ENCODE results near the gene CRB3. TPM values are rescaled to one million over a fixed set of nuclear protein-coding genes. Genes with fewer than 3 reads are reported as not detected.
A peak's percentile ranks its signal among the peaks of the same experiment; 100 is the strongest.

The CRB3 gene
- total RNA-seq, 1 experiment from 2014 or later = 29.9 TPM

DNA sequence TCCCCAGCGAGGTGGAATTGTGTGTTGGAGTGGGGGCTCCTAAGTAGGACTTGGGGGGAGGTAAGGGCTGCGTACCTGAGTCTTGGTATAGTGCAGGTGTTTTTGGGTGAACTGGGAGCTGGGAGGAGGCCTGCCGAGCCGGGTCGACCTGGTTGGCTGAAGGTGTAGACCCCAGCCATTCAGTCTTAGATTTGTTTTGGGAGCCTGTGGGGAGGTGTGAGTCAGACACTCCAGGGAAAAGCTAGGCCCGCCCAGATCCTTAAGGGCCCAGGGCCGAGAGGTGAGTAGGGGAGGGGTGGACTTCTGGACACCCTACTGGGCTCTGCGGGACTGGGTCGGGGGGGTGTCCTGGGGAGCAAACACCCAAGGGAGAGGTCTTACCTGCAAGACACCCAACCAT, 935 bp downstream of the CRB3 start (continued):
- no peak for TF ChIP-seq FOXP4 (CRISPR knock-in tag; IDR thresholded peaks at IDR 0.05)
- TF ChIP-seq ZNF138 (CRISPR knock-in tag; conservative IDR thresholded peaks at IDR 0.05) = no peak

GRCh38 chr19:6465663-6466062, 1.6 kb downstream of the CRB3 start:
- no peak for DNase-seq (ENCODE audit: low spot score)
- peaks cover 3% of the 10 kb centered on the region; the same call in 1 of the 2 replicates for H3K36me3 Mint-ChIP-seq
- no peaks in the 10 kb centered on the region for H3K9me3 Mint-ChIP-seq
- ChIA-PET POLR2A (no interaction called here), CTCF (no interaction called here)
- TF ChIP-seq SMAD3 (CRISPR knock-in tag; IDR thresholded peaks at IDR 0.05; ENCODE audit: borderline replicate concordance) (no peak), MYBL2 (CRISPR knock-in tag; IDR thresholded peaks at IDR 0.05) (no peak), ESRRA (CRISPR knock-in tag; IDR thresholded peaks at IDR 0.05; ENCODE audit: borderline replicate concordance) (no peak), GTF2I (CRISPR knock-in tag; conservative IDR thresholded peaks at IDR 0.05) (no peak), IRF2 (CRISPR knock-in tag; IDR thresholded peaks at IDR 0.05; ENCODE audit: borderline replicate concordance, low read depth) (no peak), GRHL2 (CRISPR knock-in tag; IDR thresholded peaks at IDR 0.05; ENCODE audit: insufficient replicate concordance, severe bottlenecking) (no peak), E2F5 (CRISPR knock-in tag; IDR thresholded peaks at IDR 0.05) (no peak), EMX1 (CRISPR knock-in tag; IDR thresholded peaks at IDR 0.05) (no peak), ZNF121 (CRISPR knock-in tag; IDR thresholded peaks at IDR 0.05) (no peak), ETV6 (CRISPR knock-in tag; IDR thresholded peaks at IDR 0.05) (no peak), FOXJ3 (CRISPR knock-in tag; IDR thresholded peaks at IDR 0.05; ENCODE audit: borderline replicate concordance) (no peak), CREB1 (CRISPR knock-in tag; IDR thresholded peaks at IDR 0.05) (no peak), ZNF219 (CRISPR knock-in tag; IDR thresholded peaks at IDR 0.05; ENCODE audit: borderline replicate concordance) (no peak), ZSCAN18 (CRISPR knock-in tag; IDR thresholded peaks at IDR 0.05) (no peak), TEAD4 (CRISPR knock-in tag; IDR thresholded peaks at IDR 0.05) (no peak), GABPB1 (CRISPR knock-in tag; IDR thresholded peaks at IDR 0.05) (no peak), TCF7 (CRISPR knock-in tag; IDR thresholded peaks at IDR 0.05; ENCODE audit: low read depth) (no peak)
- TF ChIP-seq, protein P1, sequence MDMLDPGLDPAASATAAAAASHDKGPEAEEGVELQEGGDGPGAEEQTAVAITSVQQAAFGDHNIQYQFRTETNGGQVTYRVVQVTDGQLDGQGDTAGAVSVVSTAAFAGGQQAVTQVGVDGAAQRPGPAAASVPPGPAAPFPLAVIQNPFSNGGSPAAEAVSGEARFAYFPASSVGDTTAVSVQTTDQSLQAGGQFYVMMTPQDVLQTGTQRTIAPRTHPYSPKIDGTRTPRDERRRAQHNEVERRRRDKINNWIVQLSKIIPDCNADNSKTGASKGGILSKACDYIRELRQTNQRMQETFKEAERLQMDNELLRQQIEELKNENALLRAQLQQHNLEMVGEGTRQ (CRISPR knock-in tag; IDR thresholded peaks at IDR 0.05) = no peak
- TF ChIP-seq, protein P2, sequence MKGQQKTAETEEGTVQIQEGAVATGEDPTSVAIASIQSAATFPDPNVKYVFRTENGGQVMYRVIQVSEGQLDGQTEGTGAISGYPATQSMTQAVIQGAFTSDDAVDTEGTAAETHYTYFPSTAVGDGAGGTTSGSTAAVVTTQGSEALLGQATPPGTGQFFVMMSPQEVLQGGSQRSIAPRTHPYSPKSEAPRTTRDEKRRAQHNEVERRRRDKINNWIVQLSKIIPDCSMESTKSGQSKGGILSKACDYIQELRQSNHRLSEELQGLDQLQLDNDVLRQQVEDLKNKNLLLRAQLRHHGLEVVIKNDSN (CRISPR knock-in tag; IDR thresholded peaks at IDR 0.05) = no peak
- H3K27ac Mint-ChIP-seq = no peak overlapping the region
- H3K4me3 Mint-ChIP-seq = peak overlapping the region; percentile 81
- H3K4me1 Mint-ChIP-seq = peaks cover 15% of the 10 kb centered on the region
- ATAC-seq = no peak
- peaks cover 13% of the 10 kb centered on the region for H3K27me3 Mint-ChIP-seq (ENCODE audit: low read depth)
